H9 (cell line): ENCODE measurements around the gene TBX3. TPM values are rescaled to one million over a fixed set of nuclear protein-coding genes. Genes with fewer than 3 reads are reported as not detected.

Experiments
- DNase-seq: peaks from one replicate; pipeline ENCODE4 v3.0.0-alpha.2; 2017
- H2AFZ ChIP-seq: one replicate; pipeline ENCODE4 v1.6.1; 2013; ENCODE audit warnings: mild to moderate bottlenecking, low read length, control low read depth, moderate library complexity
- H2AK5ac ChIP-seq: 2 replicates; pipeline ENCODE4 v1.6.1; 2013; ENCODE audit warnings: low read length, control low read depth, mixed read lengths; ENCODE audit not compliant: insufficient read length
- H2BK120ac ChIP-seq: one replicate; pipeline ENCODE4 v1.6.1; 2013; ENCODE audit warnings: low read depth, mild to moderate bottlenecking, low read length, control low read depth, inconsistent platforms; ENCODE audit not compliant: poor library complexity, severe bottlenecking
- H2BK12ac ChIP-seq: 2 replicates; pipeline ENCODE4 v1.6.1; 2013; ENCODE audit warnings: low read length, control low read depth, mixed read lengths, low read depth; ENCODE audit not compliant: insufficient read length
- H2BK15ac ChIP-seq: 2 replicates; pipeline ENCODE4 v1.6.1; 2013; ENCODE audit warnings: low read depth, low read length, control low read depth
- H2BK20ac ChIP-seq: one replicate; pipeline ENCODE4 v1.6.1; 2013; ENCODE audit warnings: low read depth, mild to moderate bottlenecking, low read length, control low read depth, inconsistent platforms; ENCODE audit not compliant: poor library complexity, severe bottlenecking
- H2BK5ac ChIP-seq: 2 replicates; pipeline ENCODE4 v1.6.1; 2013; ENCODE audit warnings: low read length, control low read depth, mixed read lengths; ENCODE audit not compliant: insufficient read length
- H3K14ac ChIP-seq: 2 replicates; pipeline ENCODE4 v1.6.1; 2013; ENCODE audit warnings: low read length, control low read depth; ENCODE audit not compliant: insufficient read depth
- H3K18ac ChIP-seq: 2 replicates; pipeline ENCODE4 v1.6.1; 2013; ENCODE audit warnings: low read depth, mild to moderate bottlenecking, mixed read lengths, low read length, control low read depth; ENCODE audit not compliant: insufficient read length
- H3K23ac ChIP-seq: 2 replicates; pipeline ENCODE4 v1.6.1; 2013; ENCODE audit warnings: low read length, control low read depth, mixed read lengths, low read depth; ENCODE audit not compliant: insufficient read length
- H3K23me2 ChIP-seq: 2 replicates; pipeline ENCODE4 v1.6.1; 2013; ENCODE audit warnings: low read depth, mild to moderate bottlenecking, mixed read lengths, low read length, control low read depth; ENCODE audit not compliant: insufficient read length, poor library complexity, severe bottlenecking
- H3K27ac ChIP-seq: 2 replicates; pipeline ENCODE4 v1.5.1; 2013; ENCODE audit warnings: low read length, control low read depth, mixed read lengths, low read depth; ENCODE audit not compliant: insufficient read length
- H3K27me3 ChIP-seq: 2 replicates; pipeline ENCODE4 v1.6.1; 2013; ENCODE audit warnings: low read length, control low read depth, inconsistent platforms; ENCODE audit not compliant: insufficient read depth
- H3K4ac ChIP-seq: 2 replicates; pipeline ENCODE4 v1.6.1; 2013; ENCODE audit warnings: low read depth, mild to moderate bottlenecking, control low read depth, inconsistent platforms, low read length, moderate library complexity
- H3K4me1 ChIP-seq: 2 replicates; pipeline ENCODE4 v1.6.1; 2013; ENCODE audit warnings: low read length, control low read depth, inconsistent platforms; ENCODE audit not compliant: insufficient read depth
- H3K4me2 ChIP-seq: 2 replicates; pipeline ENCODE4 v1.6.1; 2013; ENCODE audit warnings: low read length, control low read depth, mixed read lengths; ENCODE audit not compliant: insufficient read length, insufficient read depth
- H3K56ac ChIP-seq: 2 replicates; pipeline ENCODE4 v1.6.1; 2013; ENCODE audit warnings: low read depth, mild to moderate bottlenecking, mixed read lengths, low read length, control low read depth; ENCODE audit not compliant: insufficient read length
- H3K79me1 ChIP-seq: 2 replicates; pipeline ENCODE4 v1.6.1; 2013; ENCODE audit warnings: low read depth, mild to moderate bottlenecking, moderate library complexity, low read length, control low read depth, inconsistent platforms; ENCODE audit not compliant: insufficient read depth, poor library complexity, severe bottlenecking
- H3K79me2 ChIP-seq: 2 replicates; pipeline ENCODE4 v1.6.1; 2013; ENCODE audit warnings: low read length, control low read depth, inconsistent platforms; ENCODE audit not compliant: insufficient read depth
- H3K9ac ChIP-seq: 2 replicates; pipeline ENCODE4 v1.6.1; 2013; ENCODE audit warnings: low read length, control low read depth, mixed read lengths; ENCODE audit not compliant: insufficient read length; ENCODE audit errors: extremely low read depth
- H3K9me3 ChIP-seq: one replicate; pipeline ENCODE4 v1.6.1; 2013; ENCODE audit warnings: low read depth, low read length, inconsistent platforms; ENCODE audit not compliant: control insufficient read depth
- H3T11ph ChIP-seq: one replicate; pipeline ENCODE4 v1.6.1; 2013; ENCODE audit warnings: mild to moderate bottlenecking, low read length, control low read depth, inconsistent platforms
- H4K20me1 ChIP-seq: one replicate; pipeline ENCODE4 v1.6.1; 2013; ENCODE audit not compliant: control insufficient read depth, insufficient read length, insufficient read depth
- H4K5ac ChIP-seq: 2 replicates; pipeline ENCODE4 v1.6.1; 2013; ENCODE audit warnings: low read depth, mild to moderate bottlenecking, mixed read lengths, low read length, control low read depth; ENCODE audit not compliant: insufficient read length
- H4K8ac ChIP-seq: replicated peaks from 2 replicates; pipeline ENCODE4 v1.6.1; 2013; ENCODE audit warnings: low read length, control low read depth, mixed read lengths, low read depth; ENCODE audit not compliant: insufficient read length
- H4K91ac ChIP-seq: 2 replicates; pipeline ENCODE4 v1.6.1; 2013; ENCODE audit warnings: low read depth, mild to moderate bottlenecking, moderate library complexity, mixed read lengths, low read length, control low read depth; ENCODE audit not compliant: insufficient read length
- H3K27ac Mint-ChIP-seq, 3 experiments: 2 replicates in 2 of 3; 3 replicates in 1 of 3; pipeline ENCODE4 v1.8.0; 2020 to 2021; ENCODE audit warnings: mixed read lengths in 3 of 3, mild to moderate bottlenecking in 1 of 3, moderate library complexity in 1 of 3
- H3K27me3 Mint-ChIP-seq: 2 replicates; pipeline ENCODE4 v1.8.0; 2021; ENCODE audit warnings: low read depth, mild to moderate bottlenecking, moderate library complexity, mixed read lengths
- H3K36me3 Mint-ChIP-seq, 3 experiments: 2 replicates in 2 of 3; 3 replicates in 1 of 3; pipeline ENCODE4 v1.8.0; 2020 to 2021; ENCODE audit warnings: low read depth in 3 of 3, mixed read lengths in 3 of 3; ENCODE audit not compliant: insufficient read depth in 1 of 3
- H3K4me1 Mint-ChIP-seq, 2 experiments: 2 replicates each; pipeline ENCODE4 v1.8.0; 2020; ENCODE audit warnings: mixed read lengths in 2 of 2
- H3K4me3 Mint-ChIP-seq, 2 experiments: 2 replicates in 1 of 2; 3 replicates in 1 of 2; pipeline ENCODE4 v1.8.0; 2020 to 2021; ENCODE audit warnings: mild to moderate bottlenecking in 2 of 2, mixed read lengths in 2 of 2, moderate library complexity in 1 of 2
- H3K9me3 Mint-ChIP-seq, 2 experiments: 2 replicates in 1 of 2; 3 replicates in 1 of 2; pipeline ENCODE4 v1.8.0; 2020; ENCODE audit warnings: mild to moderate bottlenecking in 2 of 2, mixed read lengths in 2 of 2, moderate library complexity in 1 of 2
- WGBS: extraction: QIAGEN DNeasy Blood & Tissue Kit; methylation state at CpG from one replicate; pipeline ENCODE4 v1.1.7; 2013; ENCODE audit warnings: missing lambda C conversion rate, low lambda C conversion rate, mixed read lengths; ENCODE audit not compliant: insufficient read length; ENCODE audit errors: extremely low coverage; 5-methylcytosine and 5-hydroxymethylcytosine counted together
- total RNA-seq: library from RNA; stranded (reverse); gene quantifications from 2 replicates; pipeline ENCODE4 v1.2.1, GENCODE V29; 2021
- TF ChIP-seq, protein P1 (sequence below): fragments of 200-600 bp; sonication (generic); conservative IDR thresholded peaks from 3 replicates; pipeline ENCODE4 v1.8.0; 2021; ENCODE audit warnings: antibody characterized with exemption, mild to moderate bottlenecking

TBX3 gene
- total RNA-seq, 1 experiment from 2014 or later: 0.04 TPM

DNA sequence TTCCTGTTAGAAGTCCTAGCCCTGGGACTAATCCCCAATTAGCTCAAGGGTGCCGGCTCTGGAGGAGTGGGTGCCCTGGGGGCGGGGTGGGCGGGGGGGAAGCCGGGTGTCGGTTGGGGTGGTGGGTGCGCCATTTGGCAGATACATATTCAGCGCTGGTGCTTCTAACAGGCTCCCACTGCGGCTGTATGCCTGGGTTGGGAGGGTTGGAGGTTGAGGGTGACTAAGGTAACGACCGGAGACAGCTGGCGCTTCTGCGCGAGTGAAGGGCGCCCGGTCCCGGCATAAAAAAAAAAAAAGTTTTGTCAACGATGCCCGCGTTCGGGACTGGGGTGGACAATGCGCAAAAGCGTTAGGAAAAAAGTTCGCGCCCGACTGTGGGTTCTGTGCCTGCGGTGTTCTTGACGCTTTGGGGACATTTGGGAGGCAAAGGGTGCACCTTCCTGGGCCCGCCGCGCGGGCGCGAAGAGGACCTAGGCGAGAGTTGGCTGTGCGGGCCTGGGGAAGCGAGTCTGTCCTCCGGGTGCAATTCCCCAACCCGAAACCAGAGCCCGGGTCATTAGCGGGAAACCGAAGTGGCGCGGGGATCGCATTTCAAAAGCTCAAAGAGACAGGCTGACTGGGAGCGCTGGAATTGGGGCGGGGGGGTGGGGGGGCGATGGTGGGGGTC, 19.2 kb downstream of the TBX3 start:
- H3K79me1 ChIP-seq: no peaks in the 10 kb centered on the region
- no peak overlapping the region for H4K5ac ChIP-seq
- TF ChIP-seq, protein P1, sequence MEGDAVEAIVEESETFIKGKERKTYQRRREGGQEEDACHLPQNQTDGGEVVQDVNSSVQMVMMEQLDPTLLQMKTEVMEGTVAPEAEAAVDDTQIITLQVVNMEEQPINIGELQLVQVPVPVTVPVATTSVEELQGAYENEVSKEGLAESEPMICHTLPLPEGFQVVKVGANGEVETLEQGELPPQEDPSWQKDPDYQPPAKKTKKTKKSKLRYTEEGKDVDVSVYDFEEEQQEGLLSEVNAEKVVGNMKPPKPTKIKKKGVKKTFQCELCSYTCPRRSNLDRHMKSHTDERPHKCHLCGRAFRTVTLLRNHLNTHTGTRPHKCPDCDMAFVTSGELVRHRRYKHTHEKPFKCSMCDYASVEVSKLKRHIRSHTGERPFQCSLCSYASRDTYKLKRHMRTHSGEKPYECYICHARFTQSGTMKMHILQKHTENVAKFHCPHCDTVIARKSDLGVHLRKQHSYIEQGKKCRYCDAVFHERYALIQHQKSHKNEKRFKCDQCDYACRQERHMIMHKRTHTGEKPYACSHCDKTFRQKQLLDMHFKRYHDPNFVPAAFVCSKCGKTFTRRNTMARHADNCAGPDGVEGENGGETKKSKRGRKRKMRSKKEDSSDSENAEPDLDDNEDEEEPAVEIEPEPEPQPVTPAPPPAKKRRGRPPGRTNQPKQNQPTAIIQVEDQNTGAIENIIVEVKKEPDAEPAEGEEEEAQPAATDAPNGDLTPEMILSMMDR: no peak
- no peaks in the 10 kb centered on the region for H3K9me3 ChIP-seq
- no peak overlapping the region for H2BK15ac ChIP-seq
- H3K4me1 ChIP-seq: peaks cover 3% of the 10 kb centered on the region; the same call in 1 of the 2 replicates
- H2BK12ac ChIP-seq: no peak overlapping the region
- no peaks in the 10 kb centered on the region for H3K79me2 ChIP-seq
- peaks cover 28 to 52% of the 10 kb centered on the region in 2 experiments for H3K4me1 Mint-ChIP-seq
- H3K4me2 ChIP-seq: peak overlapping the region; percentile 61
- no peak overlapping the region for H3K9ac ChIP-seq
- peaks cover 57% of the 10 kb centered on the region for H3K27me3 ChIP-seq
- H2AK5ac ChIP-seq: no peak overlapping the region
- no CpG with 5 or more reads among the region's 47 CpGs for WGBS
- no peak overlapping the region for H4K8ac ChIP-seq
- H2BK120ac ChIP-seq: no peak overlapping the region
- no peak overlapping the region for H2AFZ ChIP-seq
- no peak overlapping the region for H3K56ac ChIP-seq
- no peak overlapping the region for H4K91ac ChIP-seq
- DNase-seq: peak; percentile 59
- no peak overlapping the region for H3K18ac ChIP-seq
- peaks cover 94% of the 10 kb centered on the region for H3K27me3 Mint-ChIP-seq
- H3K9me3 Mint-ChIP-seq: no peaks in the 10 kb centered on the region; a peak in 2 of 5 replicates
- H3K27ac Mint-ChIP-seq: no peak overlapping the region
- H3K23me2 ChIP-seq: peaks cover 22% of the 10 kb centered on the region
- H4K20me1 ChIP-seq: no peaks in the 10 kb centered on the region
- H3T11ph ChIP-seq: no peak overlapping the region
- no peak overlapping the region for H2BK5ac ChIP-seq
- no peak overlapping the region for H2BK20ac ChIP-seq
- H3K4ac ChIP-seq: no peak overlapping the region
- no peak overlapping the region for H3K14ac ChIP-seq
- H3K23ac ChIP-seq: no peak overlapping the region
- H3K4me3 Mint-ChIP-seq: peak overlapping the region; percentile 31 to 73; a peak in 3 of 5 replicates
- H3K36me3 Mint-ChIP-seq: no peaks in the 10 kb centered on the region
- no peak overlapping the region for H3K27ac ChIP-seq
